ENCODE results near the gene CWC22.

The CWC22 gene

GRCh38 chr2:179898873-179899272, 108.2 kb downstream of the CWC22 start:
- in situ Hi-C loops (cut with HindIII; ENCODE audit: low pct_unique_long_range_greater_than_20kb, low sequenced_read_pairs): no loop called here
- TF ChIP-seq JUND (IDR thresholded peaks at IDR 0.05; ENCODE audit: low read depth): no peak
- peak in 1 of 2 experiments; percentile 65 for DNase-seq (ENCODE audit: low read depth in 1 of 2, low spot score in 1 of 2)
